K562 (cell line): ENCODE measurements around the gene CD44.

Experiments used
- DNMT1 ChIP-seq: fragments of 450-650 bp; IDR thresholded peaks from 2 replicates; pipeline ENCODE4 v1.6.1; 2016; ENCODE audit warnings: antibody characterized with exemption, mild to moderate bottlenecking
- MTF1 ChIP-seq: fragments of 250-450 bp; sonication (Bioruptor Pico); IDR thresholded peaks from 2 replicates; pipeline ENCODE4 v1.9.0; 2021; ENCODE audit warnings: moderate library complexity, mild to moderate bottlenecking, inconsistent platforms, borderline replicate concordance
- MXI1 ChIP-seq: IDR thresholded peaks from 2 replicates; pipeline ENCODE4 v1.6.1; 2011; ENCODE audit warnings: low read depth, mild to moderate bottlenecking, improper control_type of control experiment, low read length
- ZBTB8A ChIP-seq: fragments of 450-650 bp; IDR thresholded peaks from 2 replicates; pipeline ENCODE4 v1.6.1; 2018; ENCODE audit warnings: mild to moderate bottlenecking, moderate library complexity; ENCODE audit not compliant: partially characterized antibody
- ZFX ChIP-seq: sonication (generic); formaldehyde crosslinking; IDR thresholded peaks from 2 replicates; pipeline ENCODE4 v1.8.0; 2022; ENCODE audit warnings: mild to moderate bottlenecking, missing genetic modification reagents, moderate library complexity
- TF ChIP-seq, protein P1 (sequence below): sonication (generic); formaldehyde crosslinking; IDR thresholded peaks from 2 replicates; pipeline ENCODE4 v1.9.0; 2022; ENCODE audit warnings: mild to moderate bottlenecking, missing genetic modification reagents

DNA sequence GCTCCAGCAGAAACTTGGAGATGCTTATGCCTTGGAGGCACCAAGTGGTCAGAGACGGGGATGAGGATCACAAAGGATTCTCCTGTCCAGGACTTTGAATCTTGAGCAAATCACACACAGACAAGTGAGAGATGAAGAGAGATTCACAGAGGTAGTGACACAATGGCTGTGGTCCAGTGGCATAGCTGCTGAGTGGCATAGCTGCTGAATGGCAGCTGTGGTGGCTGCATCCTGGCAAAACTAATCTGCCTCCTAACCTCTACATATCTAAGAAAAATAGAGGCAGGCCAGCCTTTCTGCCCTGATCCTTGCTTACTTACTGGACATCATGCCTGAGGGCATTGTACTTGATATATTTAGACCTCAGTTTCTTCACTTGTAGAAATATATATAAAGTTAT lies 102.6 kb downstream of the CD44 start:
- TF ChIP-seq MXI1 = no peak
- no peak for TF ChIP-seq MTF1 (CRISPR knock-in tag)
- TF ChIP-seq DNMT1 = no peak
- TF ChIP-seq ZFX (CRISPR knock-in tag) = no peak
- TF ChIP-seq, protein P1, sequence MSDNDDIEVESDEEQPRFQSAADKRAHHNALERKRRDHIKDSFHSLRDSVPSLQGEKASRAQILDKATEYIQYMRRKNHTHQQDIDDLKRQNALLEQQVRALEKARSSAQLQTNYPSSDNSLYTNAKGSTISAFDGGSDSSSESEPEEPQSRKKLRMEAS (CRISPR knock-in tag) = no peak
- TF ChIP-seq ZBTB8A = no peak
